Measurements from ENCODE around the gene MS4A4A. TPM values are rescaled to one million over a fixed set of nuclear protein-coding genes. Genes with fewer than 3 reads are reported as not detected.

MS4A4A gene
- total and polyA plus RNA-seq, 8 donors: 7.4 to 93.6 (median 13.9) TPM

GRCh38 chr11:60357771-60358170 is 77.3 kb downstream of the MS4A4A start:
- Histone ChIP-seq H3K4me1 (peaks cover 0 to 6% of the 10 kb centered on the region in 2 donors), H3K36me3 (no peaks in the 10 kb centered on the region), H3K27ac (no peak overlapping the region), H3K4me3 (no peak overlapping the region), H3K27me3 (no peaks in the 10 kb centered on the region), H3K9me3 (peaks cover 0 to 12% of the 10 kb centered on the region in 2 donors)
- ATAC-seq: no peak
- intact Hi-C loops (cut with DNase I): no loop called here
- TF ChIP-seq, protein P1, sequence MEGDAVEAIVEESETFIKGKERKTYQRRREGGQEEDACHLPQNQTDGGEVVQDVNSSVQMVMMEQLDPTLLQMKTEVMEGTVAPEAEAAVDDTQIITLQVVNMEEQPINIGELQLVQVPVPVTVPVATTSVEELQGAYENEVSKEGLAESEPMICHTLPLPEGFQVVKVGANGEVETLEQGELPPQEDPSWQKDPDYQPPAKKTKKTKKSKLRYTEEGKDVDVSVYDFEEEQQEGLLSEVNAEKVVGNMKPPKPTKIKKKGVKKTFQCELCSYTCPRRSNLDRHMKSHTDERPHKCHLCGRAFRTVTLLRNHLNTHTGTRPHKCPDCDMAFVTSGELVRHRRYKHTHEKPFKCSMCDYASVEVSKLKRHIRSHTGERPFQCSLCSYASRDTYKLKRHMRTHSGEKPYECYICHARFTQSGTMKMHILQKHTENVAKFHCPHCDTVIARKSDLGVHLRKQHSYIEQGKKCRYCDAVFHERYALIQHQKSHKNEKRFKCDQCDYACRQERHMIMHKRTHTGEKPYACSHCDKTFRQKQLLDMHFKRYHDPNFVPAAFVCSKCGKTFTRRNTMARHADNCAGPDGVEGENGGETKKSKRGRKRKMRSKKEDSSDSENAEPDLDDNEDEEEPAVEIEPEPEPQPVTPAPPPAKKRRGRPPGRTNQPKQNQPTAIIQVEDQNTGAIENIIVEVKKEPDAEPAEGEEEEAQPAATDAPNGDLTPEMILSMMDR (IDR thresholded peaks at IDR 0.05): no peak
- no peak for DNase-seq

Other genes starting within 250 kb of the MS4A4A start
- not detected for gene OOSP2, start 240.3 kb upstream of the MS4A4A start, total RNA-seq
- not detected for gene OOSP2, start 240.3 kb upstream of the MS4A4A start, polyA plus RNA-seq (ENCODE audit: insufficient read length in 6 of 6)
- under 1 TPM in 1 of 2 donors, not detected in 1; 0.73 TPM for gene MS4A3, start 224.0 kb upstream of the MS4A4A start, total RNA-seq
- gene MS4A3, start 224.0 kb upstream of the MS4A4A start, polyA plus RNA-seq (ENCODE audit: insufficient read length in 6 of 6): 1 to 10 TPM in 5 of 6 donors, under 1 TPM in 1; 0.99 to 2.3 (median 1.3) TPM
- gene MS4A2, start 192.0 kb upstream of the MS4A4A start, total RNA-seq: 1 to 10 TPM; 3.3 to 6.1 TPM
- under 1 TPM in 5 of 6 donors, not detected in 1; 0.04 to 0.11 (median 0.08) TPM for gene MS4A2, start 192.0 kb upstream of the MS4A4A start, polyA plus RNA-seq (ENCODE audit: insufficient read length in 6 of 6)
- 100 to 1,000 TPM; 128 to 143 TPM for gene MS4A6A, start 97.6 kb upstream of the MS4A4A start, total RNA-seq
- gene MS4A6A, start 97.6 kb upstream of the MS4A4A start, polyA plus RNA-seq (ENCODE audit: insufficient read length in 6 of 6): 10 to 100 TPM; 19.8 to 37.5 (median 26.7) TPM
- 1 to 10 TPM; 1.4 to 2.1 TPM for gene MS4A4E, start 37.5 kb upstream of the MS4A4A start, total RNA-seq
- gene MS4A4E, start 37.5 kb upstream of the MS4A4A start, polyA plus RNA-seq (ENCODE audit: insufficient read length in 6 of 6): 1 to 10 TPM; 1.2 to 3.0 (median 2.2) TPM
- gene MS4A6E, start 46.6 kb downstream of the MS4A4A start, total RNA-seq: 1 to 10 TPM in 1 of 2 donors, under 1 TPM in 1; 0.87 to 4.0 TPM
- not detected for gene MS4A6E, start 46.6 kb downstream of the MS4A4A start, polyA plus RNA-seq (ENCODE audit: insufficient read length in 6 of 6)
- gene MS4A7, start 97.9 kb downstream of the MS4A4A start, total RNA-seq: 100 to 1,000 TPM in 1 of 2 donors, 10 to 100 TPM in 1; 80.6 to 143 TPM
- 10 to 100 TPM; 11.5 to 20.3 (median 14.2) TPM for gene MS4A7, start 97.9 kb downstream of the MS4A4A start, polyA plus RNA-seq (ENCODE audit: insufficient read length in 6 of 6)
- 1 to 10 TPM; 3.7 to 4.1 TPM for gene MS4A14, start 115.8 kb downstream of the MS4A4A start, total RNA-seq
- under 1 TPM; 0.30 to 0.83 (median 0.64) TPM for gene MS4A14, start 115.8 kb downstream of the MS4A4A start, polyA plus RNA-seq (ENCODE audit: insufficient read length in 6 of 6)
- not detected for gene MS4A5, start 148.9 kb downstream of the MS4A4A start, total RNA-seq
- under 1 TPM in 2 of 6 donors, not detected in 4; 0.23 to 0.33 TPM for gene MS4A5, start 148.9 kb downstream of the MS4A4A start, polyA plus RNA-seq (ENCODE audit: insufficient read length in 6 of 6)
- 1 to 10 TPM in 1 of 2 donors, under 1 TPM in 1; 0.73 to 1.7 TPM for gene MS4A1, start 175.2 kb downstream of the MS4A4A start, total RNA-seq
- 1 to 10 TPM in 4 of 6 donors, under 1 TPM in 2; 0.36 to 2.1 (median 1.1) TPM for gene MS4A1, start 175.2 kb downstream of the MS4A4A start, polyA plus RNA-seq (ENCODE audit: insufficient read length in 6 of 6)
- gene MS4A12, start 212.1 kb downstream of the MS4A4A start, total RNA-seq: not detected
- gene MS4A12, start 212.1 kb downstream of the MS4A4A start, polyA plus RNA-seq (ENCODE audit: insufficient read length in 6 of 6): not detected
- not detected for gene MS4A13, start 234.7 kb downstream of the MS4A4A start, total RNA-seq
- gene MS4A13, start 234.7 kb downstream of the MS4A4A start, polyA plus RNA-seq (ENCODE audit: insufficient read length in 6 of 6): not detected